HG03139 (cell line): Measurements from ENCODE around the gene KLHL28.
A peak's percentile ranks its signal among the peaks of the same experiment; 100 is the strongest.

Experiments
- ATAC-seq: cut with Tn5 transposase; IDR thresholded peaks from one replicate; pipeline ENCODE4 v1.9.1; 2021; ENCODE audit not compliant: unreplicated experiment

KLHL28 gene

DNA sequence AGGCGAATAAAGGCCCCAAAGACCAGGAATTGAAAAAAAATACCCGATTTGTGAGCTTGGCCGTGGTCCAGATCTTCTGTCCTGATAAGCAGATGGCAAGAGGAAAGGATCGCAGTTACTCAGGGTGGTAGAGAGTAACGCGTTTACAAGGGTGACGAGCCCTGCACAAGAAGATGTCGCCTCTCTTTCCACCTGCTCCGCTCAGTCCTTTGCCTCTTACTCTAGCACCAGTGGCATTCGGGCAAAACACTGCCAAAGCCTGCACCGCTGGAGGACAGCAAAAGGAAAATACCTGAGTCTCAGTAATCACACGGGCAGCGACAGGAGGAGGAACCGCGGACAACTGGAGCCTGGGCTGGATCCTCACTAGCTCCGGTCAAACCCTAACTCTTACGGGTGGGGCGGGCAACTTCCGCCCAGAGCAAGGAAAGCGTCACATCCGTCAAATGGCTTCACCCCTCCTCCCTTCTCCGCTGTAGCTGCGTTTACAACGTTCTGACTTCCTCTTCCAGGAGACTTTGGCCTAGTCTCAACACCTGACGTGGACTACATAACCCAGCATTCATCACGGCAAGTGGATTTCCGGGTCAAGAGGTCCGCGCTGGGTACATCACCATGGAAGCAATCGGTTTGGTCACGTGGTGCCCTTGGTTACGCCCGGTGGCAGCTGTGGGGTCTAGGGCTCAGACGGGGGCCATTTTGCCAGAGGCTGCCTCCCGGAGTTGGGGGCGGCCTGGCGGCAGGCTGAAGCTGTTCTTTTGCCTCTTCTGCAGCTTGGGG lies at the start of gene KLHL28, which contains the start of gene TOGARAM1:
Gene KLHL28 (minus strand): TSS at position 394 of the 780 bp plus-strand sequence. CDS start 16,019 bp downstream, outside the sequence.
Gene TOGARAM1 (plus strand): TSS at position 637 of the 780 bp plus-strand sequence. CDS start 232 bp downstream, outside the sequence.
- peak; percentile 91 for ATAC-seq

GRCh38 chr14:45003924-45004323 lies 42.2 kb upstream of the KLHL28 start:
- ATAC-seq: no peak

- ATAC-seq: no peak
Measured at GRCh38 chr14:44995770-44996294, 34.1 kb upstream of the KLHL28 start.

DNA sequence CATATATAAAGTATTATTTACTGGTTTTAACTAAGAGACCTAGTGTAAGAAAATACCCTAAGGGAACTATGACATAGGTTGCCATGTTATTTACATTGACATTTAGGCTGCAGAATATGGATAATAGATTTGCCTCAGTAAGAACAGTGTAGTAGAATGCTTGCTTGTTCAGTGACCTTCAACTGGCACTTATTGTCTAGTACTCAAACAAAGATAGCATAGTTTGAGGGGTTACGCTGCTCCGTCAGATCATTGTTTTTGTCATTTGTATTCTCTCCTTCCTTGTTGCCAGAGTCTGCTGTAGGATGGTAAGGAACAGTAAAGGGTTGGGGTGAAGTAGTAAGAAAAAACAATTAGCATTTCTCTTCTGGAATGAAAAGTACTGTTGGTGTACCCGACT lies 33.4 kb upstream of the KLHL28 start:
- ATAC-seq: no peak

GRCh38 chr14:44990533-44990932 lies 28.8 kb upstream of the KLHL28 start:
- ATAC-seq: no peak

- no peak for ATAC-seq
Measured at GRCh38 chr14:44989497-44990440, 28.0 kb upstream of the KLHL28 start.

GRCh38 chr14:44988694-44989093 lies 26.9 kb upstream of the KLHL28 start:
- no peak for ATAC-seq

- ATAC-seq: no peak
Measured at GRCh38 chr14:44982594-44982993, 20.8 kb upstream of the KLHL28 start.

DNA sequence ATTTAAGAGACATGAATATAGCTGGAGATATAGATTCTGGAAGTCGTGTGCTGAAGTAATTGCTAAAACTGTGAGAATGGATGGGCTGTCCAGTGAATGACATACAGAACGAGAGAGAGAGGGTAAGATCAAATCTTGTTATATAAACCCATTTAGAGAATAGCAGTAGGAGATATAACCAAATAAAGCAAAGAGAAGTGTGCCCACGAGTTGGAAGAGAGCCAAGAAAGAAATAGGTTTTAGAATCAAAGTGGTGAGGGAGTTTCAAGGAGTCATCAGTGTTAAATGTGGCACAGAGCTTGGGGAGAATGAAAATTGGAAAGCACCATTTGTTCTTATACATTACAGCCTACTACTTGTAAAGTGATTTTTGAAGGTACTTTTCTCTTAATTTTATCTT lies 19.5 kb upstream of the KLHL28 start:
- no peak for ATAC-seq

DNA sequence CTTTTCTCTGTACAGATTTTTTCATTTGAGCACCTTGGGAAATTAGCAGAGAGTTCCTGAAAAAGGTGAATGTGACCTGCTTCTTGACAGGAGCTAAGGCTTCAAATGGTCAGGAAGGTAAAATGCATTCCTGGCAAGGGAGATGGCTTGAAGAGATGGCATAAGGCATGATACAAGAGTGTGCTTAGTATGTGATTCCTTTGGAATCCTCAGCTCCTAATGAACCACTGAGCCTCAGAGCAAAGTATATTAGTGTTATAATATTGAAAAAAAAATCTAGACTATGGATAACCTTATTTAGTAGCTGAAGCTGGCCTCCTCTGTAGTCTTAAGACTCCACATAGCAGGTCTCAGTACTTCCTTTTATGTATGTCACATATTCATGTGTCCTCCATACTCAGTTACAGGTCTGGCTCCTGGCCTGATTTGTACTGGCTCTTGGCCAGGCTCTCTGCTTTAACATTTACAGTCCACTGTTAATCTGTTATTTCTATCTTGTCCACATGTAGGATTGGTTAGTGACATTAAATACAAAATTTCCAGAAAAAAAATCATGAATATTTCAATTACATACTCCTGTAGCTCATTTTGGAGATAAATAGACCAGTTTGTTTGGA lies 18.1 kb upstream of the KLHL28 start:
- ATAC-seq: no peak

DNA sequence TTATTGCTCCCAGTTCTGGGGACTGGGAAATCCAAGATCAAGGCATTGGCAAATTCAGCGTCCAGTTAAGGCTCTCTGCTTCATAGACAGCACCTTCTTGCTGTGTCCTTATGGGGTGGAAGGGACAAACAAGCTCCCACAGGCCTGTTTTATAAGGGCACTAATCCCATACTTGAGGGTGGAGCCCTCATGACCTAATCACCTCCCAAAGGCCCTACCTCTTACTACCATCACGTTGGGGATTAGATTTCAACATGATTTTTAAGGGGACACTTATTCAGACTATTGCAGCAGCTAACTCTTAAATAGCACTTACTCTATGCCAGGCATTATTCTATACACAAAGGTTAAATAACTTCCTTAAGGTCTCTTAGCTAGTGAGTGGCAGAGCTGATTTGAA lies 17.5 kb upstream of the KLHL28 start:
- no peak for ATAC-seq

DNA sequence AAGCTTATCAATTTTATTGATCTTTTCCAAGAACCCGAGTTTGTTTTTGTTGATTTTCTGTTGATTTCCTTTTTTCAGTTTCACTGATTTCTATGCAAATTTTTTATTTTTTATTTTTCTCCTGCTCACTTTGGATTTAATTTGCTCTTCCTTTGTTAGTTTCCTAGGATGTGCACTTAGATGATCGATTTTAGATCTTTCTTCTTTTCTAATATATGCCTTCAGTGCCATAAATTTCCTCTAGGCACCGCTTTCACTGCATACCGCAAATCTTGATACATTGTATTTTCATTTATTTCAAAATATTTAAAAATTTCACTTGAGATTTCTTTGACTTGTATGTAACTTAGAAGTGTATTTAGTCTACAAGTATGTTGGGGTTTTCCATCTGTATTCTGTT lies 9.7 kb upstream of the KLHL28 start:
- ATAC-seq: no peak

- ATAC-seq: no peak
Measured at GRCh38 chr14:44970907-44971306, 9.2 kb upstream of the KLHL28 start.

- ATAC-seq: no peak
Measured at GRCh38 chr14:44968714-44969113, 7.0 kb upstream of the KLHL28 start.

DNA sequence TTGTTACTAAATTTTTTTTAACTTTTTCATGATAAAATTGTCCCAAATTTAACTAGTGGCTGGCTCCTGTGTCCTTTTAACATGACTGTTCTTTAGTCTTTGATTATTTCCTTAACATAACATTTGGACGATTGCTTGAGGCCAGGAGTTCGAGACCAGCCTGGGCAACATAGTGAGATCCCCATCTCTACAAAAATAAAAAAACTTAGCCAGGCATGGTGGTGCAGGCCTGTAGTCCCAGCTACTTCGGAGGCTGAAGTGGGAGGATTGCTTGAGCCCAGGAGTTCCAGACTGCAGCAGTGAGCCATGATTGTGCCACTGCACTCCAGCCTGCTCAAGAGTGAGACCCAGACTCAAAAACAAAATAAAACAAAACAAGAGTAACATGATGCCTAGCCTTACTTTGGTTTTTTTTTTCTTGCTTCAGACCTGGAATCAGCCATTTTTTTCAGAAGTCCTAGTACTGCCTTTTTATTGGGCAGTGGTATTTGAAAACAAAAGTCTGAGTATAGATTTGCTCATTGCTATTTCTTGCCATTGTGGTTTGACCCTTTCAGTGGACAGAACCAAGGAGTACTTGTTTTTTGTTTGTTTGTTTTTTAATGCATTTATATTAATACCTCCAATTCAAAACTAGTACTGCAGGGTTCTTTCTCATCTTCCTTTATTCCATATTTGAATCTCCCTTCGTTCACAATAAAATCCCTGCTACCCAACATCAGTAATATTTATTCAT lies 5.0 kb upstream of the KLHL28 start:
- ATAC-seq: no peak

DNA sequence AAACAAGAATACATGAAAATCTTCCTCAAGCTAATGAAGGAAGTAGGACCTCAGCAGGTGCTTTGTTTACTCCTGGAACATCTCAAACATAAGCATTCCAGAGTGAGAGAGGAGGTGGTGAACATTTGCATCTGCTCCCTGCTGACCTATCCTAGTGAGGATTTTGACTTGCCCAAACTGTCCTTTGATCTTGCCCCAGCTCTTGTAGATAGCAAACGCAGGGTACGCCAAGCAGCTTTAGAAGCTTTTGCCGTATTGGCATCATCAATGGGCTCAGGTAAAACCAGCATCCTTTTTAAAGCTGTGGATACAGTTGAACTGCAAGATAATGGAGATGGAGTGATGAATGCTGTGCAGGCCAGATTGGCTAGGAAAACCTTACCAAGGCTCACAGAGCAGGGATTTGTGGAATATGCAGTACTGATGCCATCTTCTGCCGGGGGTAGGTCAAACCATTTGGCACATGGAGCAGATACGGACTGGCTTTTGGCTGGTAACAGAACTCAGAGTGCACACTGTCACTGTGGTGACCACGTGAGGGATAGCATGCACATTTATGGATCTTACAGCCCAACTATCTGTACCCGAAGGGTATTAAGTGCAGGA lies 2.1 kb upstream of the KLHL28 start:
- no peak for ATAC-seq

DNA sequence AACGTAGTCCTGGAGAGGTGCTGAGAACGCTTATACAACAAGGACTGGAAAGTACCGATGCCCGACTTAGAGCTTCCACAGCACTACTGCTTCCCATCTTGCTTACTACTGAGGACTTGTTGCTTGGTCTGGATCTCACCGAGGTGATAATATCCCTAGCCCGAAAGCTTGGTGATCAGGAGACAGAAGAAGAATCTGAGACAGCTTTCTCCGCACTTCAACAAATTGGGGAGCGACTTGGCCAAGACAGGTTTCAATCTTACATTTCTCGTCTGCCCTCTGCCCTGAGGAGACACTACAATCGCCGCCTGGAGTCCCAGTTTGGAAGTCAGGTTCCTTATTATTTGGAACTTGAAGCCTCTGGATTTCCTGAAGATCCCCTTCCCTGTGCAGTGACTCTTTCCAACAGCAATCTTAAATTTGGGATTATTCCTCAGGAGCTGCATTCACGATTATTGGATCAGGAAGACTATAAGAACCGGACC lies 1.3 kb upstream of the KLHL28 start:
- no peak for ATAC-seq

DNA sequence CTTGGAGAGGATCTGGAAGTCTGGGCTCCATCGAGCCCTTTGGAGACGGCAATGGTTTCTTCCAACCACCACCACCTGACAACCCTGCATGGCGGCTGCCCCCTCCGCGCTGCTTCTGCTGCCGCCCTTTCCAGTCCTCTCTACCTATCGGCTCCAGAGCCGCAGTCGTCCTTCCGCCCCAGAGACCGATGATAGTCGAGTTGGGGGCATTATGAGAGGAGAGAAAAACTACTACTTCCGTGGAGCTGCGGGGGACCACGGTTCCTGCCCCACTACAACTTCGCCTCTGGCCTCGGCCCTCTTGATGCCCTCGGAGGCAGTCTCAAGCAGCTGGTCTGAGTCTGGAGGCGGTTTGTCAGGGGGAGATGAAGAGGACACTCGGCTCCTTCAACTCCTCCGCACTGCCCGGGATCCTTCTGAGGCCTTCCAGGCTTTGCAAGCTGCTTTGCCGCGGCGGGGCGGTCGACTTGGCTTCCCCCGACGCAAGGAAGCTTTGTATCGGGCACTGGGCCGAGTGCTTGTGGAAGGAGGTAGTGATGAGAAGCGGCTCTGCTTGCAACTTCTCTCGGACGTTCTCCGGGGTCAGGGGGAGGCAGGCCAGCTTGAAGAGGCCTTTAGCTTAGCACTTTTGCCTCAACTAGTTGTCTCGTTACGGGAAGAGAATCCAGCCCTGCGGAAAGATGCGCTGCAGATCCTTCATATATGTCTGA lies 742 bp upstream of the KLHL28 start:
- ATAC-seq: peak; percentile 24

DNA sequence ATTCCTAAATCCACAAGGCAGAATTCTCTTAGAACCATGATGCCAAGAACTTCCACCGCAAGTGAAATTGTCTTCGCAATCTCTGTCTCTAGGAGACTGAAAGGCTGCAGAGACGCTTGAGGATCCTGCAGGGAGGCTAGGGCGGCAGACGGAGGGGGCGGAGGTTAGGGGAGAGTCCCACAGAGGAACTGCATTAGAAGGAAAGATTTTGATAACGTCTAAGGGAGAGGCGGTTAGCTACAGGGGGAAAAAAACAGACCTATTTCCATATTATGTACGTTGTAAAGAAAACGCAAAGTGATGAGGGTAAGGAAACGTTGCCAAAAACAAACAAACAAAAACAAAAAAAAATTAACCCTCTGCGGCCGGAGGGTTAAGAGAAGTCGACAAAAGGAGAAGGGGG lies 595 bp downstream of the KLHL28 start:
- ATAC-seq: no peak
